SHP77 treated with DMSO at 0.1 percent for 48 hours (cell line): ENCODE measurements around the gene MYH6.
"Not testable (repeated sequence)": the region's sequence is repeated elsewhere in the genome, so short reads cannot be mapped to it uniquely, and the experiment has no call there.

Experiments
- DNase-seq: peaks from one replicate; lab custom pipeline; 2025; lab: John Stamatoyannopoulos, UW

MYH6 gene

GRCh38 chr14:23435543-23436326, 27.7 kb upstream of the MYH6 start, which contains the start of gene MYH7:
TSS of gene MYH7 (minus strand) at chr14:23435660. CDS start at chr14:23433732, 1,928 bp downstream.
- no peak for DNase-seq

- no peak for DNase-seq
These were observed 26.6 kb upstream of the MYH6 start for GRCh38 chr14:23434488-23435222.

GRCh38 chr14:23433457-23433856, 25.4 kb upstream of the MYH6 start:
- DNase-seq, result no peak

- DNase-seq, result no peak
These were observed 24.9 kb upstream of the MYH6 start for GRCh38 chr14:23432946-23433345.

- DNase-seq, result no peak
These were observed 24.2 kb upstream of the MYH6 start for GRCh38 chr14:23432102-23432925.

- no peak for DNase-seq
These were observed 23.4 kb upstream of the MYH6 start for GRCh38 chr14:23431486-23431885.

GRCh38 chr14:23430723-23431085, 22.6 kb upstream of the MYH6 start:
- DNase-seq, result no peak

- DNase-seq, result no peak
These were observed 22.1 kb upstream of the MYH6 start for GRCh38 chr14:23430016-23430722.

- no peak for DNase-seq
These were observed 20.8 kb upstream of the MYH6 start for GRCh38 chr14:23428686-23429495.

- not testable (repeated sequence) for DNase-seq
These were observed 17.7 kb upstream of the MYH6 start for GRCh38 chr14:23425798-23426197.

- no peak for DNase-seq
These were observed 17.1 kb upstream of the MYH6 start for GRCh38 chr14:23425169-23425568.

- DNase-seq, result no peak
These were observed 15.6 kb upstream of the MYH6 start for GRCh38 chr14:23423657-23424056.

GRCh38 chr14:23421594-23421993, 13.5 kb upstream of the MYH6 start:
- no peak for DNase-seq

- not testable (repeated sequence) for DNase-seq
These were observed 11.6 kb upstream of the MYH6 start for GRCh38 chr14:23419646-23420045.

- no peak for DNase-seq
These were observed 9.9 kb upstream of the MYH6 start for GRCh38 chr14:23418021-23418420.

- DNase-seq, result not testable (repeated sequence)
These were observed 9.2 kb upstream of the MYH6 start for GRCh38 chr14:23417269-23417668.

GRCh38 chr14:23416801-23417200, 8.7 kb upstream of the MYH6 start:
- DNase-seq, result no peak

- DNase-seq, result no peak
These were observed 8.0 kb upstream of the MYH6 start for GRCh38 chr14:23415821-23416778.

GRCh38 chr14:23414906-23415820, 7.1 kb upstream of the MYH6 start:
- no peak for DNase-seq
